Choroid plexus epithelial cell (primary cell): Measurements from ENCODE around the gene SEL1L2.

Experiments used
- DNase-seq: peaks from one replicate; pipeline ENCODE4 v3.0.0-alpha.2; 2010; ENCODE audit warnings: low read depth
- H3K4me3 ChIP-seq: 2 replicates; pipeline ENCODE4 v1.5.1; 2011; ENCODE audit warnings: low read depth, mild to moderate bottlenecking, control low read depth, low read length, moderate library complexity
- TF ChIP-seq, protein P1 (sequence below): conservative IDR thresholded peaks from 2 replicates; pipeline ENCODE4 v1.5.1; 2011; ENCODE audit warnings: low read depth, mild to moderate bottlenecking, control low read depth, inconsistent platforms, low read length, moderate library complexity

Gene SEL1L2

DNA sequence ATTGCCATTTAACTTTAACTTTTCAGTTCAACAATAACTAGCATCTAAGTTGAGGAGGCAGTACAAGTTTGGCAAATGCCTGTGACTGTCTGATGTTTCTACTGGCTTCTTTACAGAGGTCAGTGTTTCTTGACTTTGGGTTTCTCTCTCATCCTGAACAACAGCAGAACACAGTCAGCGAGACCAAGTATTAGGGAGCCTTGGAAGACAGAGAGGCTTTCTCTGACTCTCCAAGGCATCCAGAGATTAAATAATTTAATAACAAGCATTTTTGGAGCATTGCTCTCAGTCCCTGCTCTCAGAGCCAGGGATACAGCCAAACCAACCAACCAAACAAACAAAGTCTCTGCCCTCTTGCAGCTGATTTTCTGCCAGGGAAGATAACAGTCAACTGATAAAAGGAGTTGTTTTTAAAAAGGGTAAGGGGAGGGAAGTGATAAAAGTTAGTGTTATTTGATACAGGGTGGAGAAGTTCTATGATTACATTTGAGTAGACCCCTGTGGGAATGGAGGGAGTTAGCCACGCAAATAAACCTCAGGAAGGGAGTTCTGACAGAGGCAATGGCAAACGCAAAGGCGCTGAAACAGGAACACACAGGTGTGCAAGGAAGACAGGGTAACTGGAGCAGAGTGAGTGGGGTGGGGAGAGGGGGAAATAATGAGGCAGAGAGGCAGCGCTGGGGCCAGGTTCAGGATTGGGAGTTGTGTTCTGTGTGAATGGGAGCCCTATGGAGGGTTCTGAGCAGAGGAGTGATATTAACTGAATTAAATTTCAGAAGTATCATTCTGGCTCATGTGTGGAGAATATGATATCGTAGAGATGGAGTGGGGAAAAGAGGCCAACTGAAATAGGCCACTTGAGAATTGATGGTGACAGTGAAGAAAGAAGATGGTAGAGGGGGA, 55.2 kb downstream of the SEL1L2 start:
- no peak for DNase-seq
- TF ChIP-seq, protein P1, sequence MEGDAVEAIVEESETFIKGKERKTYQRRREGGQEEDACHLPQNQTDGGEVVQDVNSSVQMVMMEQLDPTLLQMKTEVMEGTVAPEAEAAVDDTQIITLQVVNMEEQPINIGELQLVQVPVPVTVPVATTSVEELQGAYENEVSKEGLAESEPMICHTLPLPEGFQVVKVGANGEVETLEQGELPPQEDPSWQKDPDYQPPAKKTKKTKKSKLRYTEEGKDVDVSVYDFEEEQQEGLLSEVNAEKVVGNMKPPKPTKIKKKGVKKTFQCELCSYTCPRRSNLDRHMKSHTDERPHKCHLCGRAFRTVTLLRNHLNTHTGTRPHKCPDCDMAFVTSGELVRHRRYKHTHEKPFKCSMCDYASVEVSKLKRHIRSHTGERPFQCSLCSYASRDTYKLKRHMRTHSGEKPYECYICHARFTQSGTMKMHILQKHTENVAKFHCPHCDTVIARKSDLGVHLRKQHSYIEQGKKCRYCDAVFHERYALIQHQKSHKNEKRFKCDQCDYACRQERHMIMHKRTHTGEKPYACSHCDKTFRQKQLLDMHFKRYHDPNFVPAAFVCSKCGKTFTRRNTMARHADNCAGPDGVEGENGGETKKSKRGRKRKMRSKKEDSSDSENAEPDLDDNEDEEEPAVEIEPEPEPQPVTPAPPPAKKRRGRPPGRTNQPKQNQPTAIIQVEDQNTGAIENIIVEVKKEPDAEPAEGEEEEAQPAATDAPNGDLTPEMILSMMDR = no peak
- no peak overlapping the region for H3K4me3 ChIP-seq

DNA sequence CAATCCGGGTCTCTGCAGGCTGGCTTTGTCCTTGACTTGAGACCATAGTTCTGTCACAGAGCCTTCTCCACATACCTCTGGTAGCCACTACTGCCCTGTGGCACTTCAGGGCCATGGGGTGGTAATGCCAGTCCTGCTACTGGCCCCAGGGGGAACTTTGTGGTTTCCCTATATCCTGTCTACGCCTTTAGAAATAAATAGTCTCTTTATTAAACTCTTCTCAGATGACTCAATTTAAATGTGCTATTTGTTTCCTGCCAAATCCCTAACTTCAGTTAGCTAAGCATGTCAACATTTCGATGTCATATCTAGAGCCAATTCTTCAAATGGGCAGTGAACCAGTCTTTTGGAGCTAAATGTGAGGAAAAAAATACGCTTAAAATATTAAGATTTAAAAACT, 60.1 kb downstream of the SEL1L2 start:
- no peak overlapping the region for H3K4me3 ChIP-seq
- TF ChIP-seq, protein P1 = no peak
- no peak for DNase-seq

DNA sequence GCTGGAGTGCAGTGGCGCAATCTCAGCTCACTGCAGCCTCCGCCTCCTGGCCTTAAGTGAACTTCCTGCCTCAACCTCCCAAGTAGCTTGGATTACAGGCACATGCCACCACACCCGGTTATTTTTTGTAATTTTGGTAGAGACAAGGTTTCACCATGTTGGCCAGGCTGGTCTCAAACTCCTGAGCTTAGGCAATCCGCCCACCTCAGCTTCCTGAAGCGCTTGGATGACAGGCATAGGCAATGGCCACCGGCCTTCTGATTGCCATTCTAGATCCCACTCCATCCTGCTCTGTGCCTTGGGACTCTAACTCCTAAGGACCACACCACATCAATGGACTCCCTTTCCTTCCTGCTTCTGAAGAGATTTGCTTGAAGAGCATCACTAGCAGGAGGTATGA, 60.6 kb downstream of the SEL1L2 start:
- H3K4me3 ChIP-seq = no peak overlapping the region
- DNase-seq = no peak
- TF ChIP-seq, protein P1 = no peak

DNA sequence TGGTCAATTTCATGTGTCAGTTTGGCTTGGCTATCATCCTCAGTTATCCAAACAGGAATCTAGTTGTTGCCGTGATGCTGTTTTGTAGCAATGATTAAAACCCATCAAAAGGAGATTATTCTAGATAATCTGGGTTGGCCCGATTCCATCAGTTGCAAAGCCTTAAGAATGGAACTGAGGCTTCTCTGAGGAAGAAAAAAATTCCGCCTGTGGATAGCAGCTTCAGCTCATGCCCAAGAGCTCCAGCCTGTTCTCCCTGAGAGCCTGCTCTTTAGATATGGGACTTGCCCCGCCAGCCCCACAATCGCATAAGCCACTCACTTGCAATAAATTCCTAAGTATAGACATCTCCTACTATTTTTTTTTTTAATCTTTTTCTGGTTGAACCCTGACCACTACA, 61.5 kb downstream of the SEL1L2 start:
- TF ChIP-seq, protein P1 = no peak
- DNase-seq = no peak
- H3K4me3 ChIP-seq = no peak overlapping the region

DNA sequence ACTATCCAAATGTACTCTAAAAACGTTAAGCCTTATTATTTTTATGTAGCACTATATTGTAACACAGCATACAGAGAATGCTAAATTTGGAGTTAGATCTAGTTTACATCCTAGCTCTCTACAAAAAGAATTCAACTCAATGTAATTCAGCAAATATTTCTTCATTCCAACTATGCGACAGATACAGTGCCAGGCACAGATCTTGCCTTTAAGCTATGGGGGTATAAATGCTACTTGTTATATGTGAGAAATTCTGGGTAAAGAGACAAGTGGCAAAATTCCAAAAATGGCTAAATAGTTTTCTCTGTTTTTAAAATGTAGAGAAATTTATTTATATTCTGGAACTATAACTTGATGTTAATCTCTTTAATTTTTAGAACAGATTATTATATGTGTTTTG, 63.2 kb downstream of the SEL1L2 start:
- DNase-seq = no peak
- TF ChIP-seq, protein P1 = no peak

DNA sequence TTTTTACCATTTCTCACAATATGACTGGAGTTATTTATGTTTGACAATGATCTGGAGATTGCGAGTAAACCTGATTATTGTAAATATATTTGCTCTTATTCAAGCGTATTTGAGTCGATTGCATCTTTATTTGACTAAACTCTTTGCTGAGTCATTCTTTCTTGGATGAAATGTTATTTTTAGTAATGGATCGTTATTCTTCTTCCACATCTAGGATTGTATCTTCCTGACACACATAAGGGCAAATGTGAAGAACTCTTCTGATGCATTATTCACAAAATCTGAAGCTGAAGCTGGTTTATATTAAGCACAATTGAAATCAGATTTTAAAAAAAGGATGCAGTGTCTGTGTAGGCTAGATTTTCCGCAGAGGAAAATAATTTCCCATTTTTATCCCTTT, 68.2 kb downstream of the SEL1L2 start:
- no peak for DNase-seq
- TF ChIP-seq, protein P1 = no peak
- H3K4me3 ChIP-seq = no peak overlapping the region

More for the DNA sequence above, 63.2 kb downstream of the SEL1L2 start:
- no peak overlapping the region for H3K4me3 ChIP-seq

DNA sequence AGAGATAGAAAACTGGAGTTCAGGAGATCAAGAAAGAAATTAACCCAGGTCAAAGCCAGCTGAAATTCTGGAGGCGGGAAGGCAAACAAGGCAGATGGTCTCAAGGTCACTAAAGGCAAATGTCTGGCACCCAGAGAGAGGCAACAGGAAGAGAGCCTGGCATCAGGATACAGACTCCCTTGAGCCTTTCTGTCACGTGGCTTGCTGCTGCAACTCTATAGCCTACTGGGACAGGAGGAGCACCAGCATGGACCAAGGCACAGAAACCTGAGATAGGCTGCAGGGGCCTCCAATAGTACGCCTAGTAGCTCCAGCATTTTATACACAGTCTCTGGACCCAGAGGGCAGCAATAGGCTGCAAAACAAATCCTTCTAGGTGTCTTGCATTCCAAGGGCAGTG, 75.1 kb downstream of the SEL1L2 start:
- TF ChIP-seq, protein P1 = no peak
- DNase-seq = no peak

More for the DNA sequence above, 75.1 kb downstream of the SEL1L2 start:
- no peak overlapping the region for H3K4me3 ChIP-seq
